Testis (tissue), 3 donors: Measurements from ENCODE around the gene HPCA. TPM values are rescaled to one million over a fixed set of nuclear protein-coding genes. Genes with fewer than 3 reads are reported as not detected.

Source experiments
- DNase-seq: peaks from one replicate; pipeline ENCODE4 v3.0.0-alpha.2; 2019
- H3K27ac ChIP-seq, 2 donors: fragments of 200-600 bp; sonication (generic); one replicate each; pipeline ENCODE4 v1.5.1; 2019
- H3K27me3 ChIP-seq: fragments of 200-600 bp; sonication (generic); one replicate; pipeline ENCODE4 v1.5.1; 2019
- H3K36me3 ChIP-seq: fragments of 200-600 bp; sonication (generic); one replicate; pipeline ENCODE4 v1.5.1; 2017; ENCODE audit warnings: low read depth; ENCODE audit errors: missing control alignments
- H3K4me1 ChIP-seq: fragments of 200-600 bp; sonication (generic); one replicate; pipeline ENCODE4 v1.5.1; 2019
- H3K4me3 ChIP-seq, 2 donors: fragments of 200-600 bp; sonication (generic); one replicate each; pipeline ENCODE4 v1.5.1; 2017 to 2019
- H3K9me3 ChIP-seq: fragments of 200-600 bp; sonication (generic); one replicate; pipeline ENCODE4 v1.5.1; 2017
- POLR2A ChIP-seq: fragments of 450-650 bp; IDR thresholded peaks from one replicate; pipeline ENCODE4 v1.6.1; 2017; ENCODE audit warnings: antibody characterized with exemption, mild to moderate bottlenecking, moderate library complexity
- WGBS, 2 donors: methylation state at CpG; one replicate each; pipeline ENCODE4 v1.1.5; 2018; 5-methylcytosine and 5-hydroxymethylcytosine counted together
- intact Hi-C: fragments of 100-400 bp; cut with DNase I; formaldehyde crosslinking; loops from one replicate; pipeline ENCODE4 v1.15.1; 2023; ENCODE audit warnings: low total_unique reads
- polyA plus RNA-seq: library from polyadenylated mRNA; stranded (reverse); fragments of 350-450 nt; fragmentation: Illumina TruSeq; extraction: RNeasy Lipid Tissue Mini Kit (QIAGEN cat#74804); gene quantifications from one replicate; pipeline ENCODE4 v1.2.3, GENCODE V29; 2014; ENCODE audit warnings: low read depth, low replicate concordance; ENCODE audit not compliant: insufficient read depth
- total RNA-seq, 2 donors: library from RNA; depleted of rRNA; stranded (reverse); fragments of >200 nt; gene quantifications; one replicate each; pipeline ENCODE4 v1.2.3, GENCODE V29; 2016
- TF ChIP-seq, protein P1 (sequence below), 3 experiments: fragments of 450-650 bp in 2 of 3; fragments of 200-600 bp in 1 of 3; sonication (generic) in 1 of 3; IDR thresholded peaks; one replicate each; pipeline ENCODE4 v1.5.1; 2016 to 2019; ENCODE audit warnings: antibody characterized with exemption in 3 of 3, mild to moderate bottlenecking in 2 of 3, moderate library complexity in 1 of 3

Gene HPCA
- total and polyA plus RNA-seq, 3 donors from 2014 or later = 1.7 to 8.8 (median 6.1) TPM

DNA sequence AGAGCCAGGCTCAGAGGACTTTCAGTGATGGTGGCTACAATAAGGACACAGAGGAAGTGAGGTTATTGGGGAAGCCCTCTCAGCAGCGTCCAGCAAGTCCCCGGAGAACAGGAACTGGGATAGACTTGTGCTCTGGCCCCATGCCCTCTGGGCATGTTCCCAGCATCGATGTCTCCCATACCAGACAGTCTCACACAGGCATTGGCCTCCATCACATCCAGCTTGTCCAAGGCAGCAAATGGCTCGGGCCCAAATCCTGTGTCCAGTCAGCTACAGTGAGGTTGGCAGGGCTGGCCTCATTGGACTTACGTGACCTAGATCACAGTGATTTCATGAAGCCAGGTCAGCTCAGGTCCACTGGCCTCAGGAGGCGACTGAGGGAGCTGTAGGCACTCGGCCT lies 34.5 kb downstream of the HPCA start:
- Histone ChIP-seq H3K9me3 (no peaks in the 10 kb centered on the region), H3K27ac (no peak overlapping the region), H3K4me1 (peaks cover 5% of the 10 kb centered on the region), H3K4me3 (no peak overlapping the region), H3K36me3 (no peaks in the 10 kb centered on the region), H3K27me3 (no peaks in the 10 kb centered on the region)
- no peak for DNase-seq
- TF ChIP-seq, protein P1, sequence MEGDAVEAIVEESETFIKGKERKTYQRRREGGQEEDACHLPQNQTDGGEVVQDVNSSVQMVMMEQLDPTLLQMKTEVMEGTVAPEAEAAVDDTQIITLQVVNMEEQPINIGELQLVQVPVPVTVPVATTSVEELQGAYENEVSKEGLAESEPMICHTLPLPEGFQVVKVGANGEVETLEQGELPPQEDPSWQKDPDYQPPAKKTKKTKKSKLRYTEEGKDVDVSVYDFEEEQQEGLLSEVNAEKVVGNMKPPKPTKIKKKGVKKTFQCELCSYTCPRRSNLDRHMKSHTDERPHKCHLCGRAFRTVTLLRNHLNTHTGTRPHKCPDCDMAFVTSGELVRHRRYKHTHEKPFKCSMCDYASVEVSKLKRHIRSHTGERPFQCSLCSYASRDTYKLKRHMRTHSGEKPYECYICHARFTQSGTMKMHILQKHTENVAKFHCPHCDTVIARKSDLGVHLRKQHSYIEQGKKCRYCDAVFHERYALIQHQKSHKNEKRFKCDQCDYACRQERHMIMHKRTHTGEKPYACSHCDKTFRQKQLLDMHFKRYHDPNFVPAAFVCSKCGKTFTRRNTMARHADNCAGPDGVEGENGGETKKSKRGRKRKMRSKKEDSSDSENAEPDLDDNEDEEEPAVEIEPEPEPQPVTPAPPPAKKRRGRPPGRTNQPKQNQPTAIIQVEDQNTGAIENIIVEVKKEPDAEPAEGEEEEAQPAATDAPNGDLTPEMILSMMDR (IDR thresholded peaks at IDR 0.05) = no peak
- TF ChIP-seq POLR2A = no peak
- 68 to 89% methylated on average over 4 to 7 of the region's 7 CpGs for WGBS, 2 donors
- intact Hi-C loops = no loop called here

DNA sequence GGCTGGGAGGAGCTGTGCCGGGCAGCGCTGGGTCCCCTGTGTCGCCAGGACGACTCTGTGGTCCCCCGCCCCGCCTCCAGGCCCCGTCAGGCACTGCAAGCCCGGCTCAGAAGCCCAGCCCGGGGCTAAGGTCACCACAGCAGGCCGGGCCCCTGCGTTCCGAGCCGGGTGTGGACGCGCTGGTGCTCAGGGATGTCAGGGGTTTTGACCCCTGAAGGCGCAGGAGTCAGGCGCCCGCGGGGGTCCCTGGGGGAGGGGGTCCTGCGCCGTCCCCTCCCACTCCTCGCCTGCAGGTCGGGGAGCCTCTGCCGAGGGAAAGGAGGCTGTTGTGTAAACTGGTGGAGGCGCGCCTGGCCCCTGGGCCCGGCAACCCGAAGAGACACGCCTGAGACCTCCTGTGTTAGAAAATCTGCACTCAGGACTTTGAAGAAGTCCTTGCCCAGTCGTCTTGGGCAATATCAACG lies 38.6 kb downstream of the HPCA start:
- intact Hi-C loops = no loop called here
- H3K4me3 ChIP-seq = peak overlapping the region; percentile 3 to 39
- TF ChIP-seq, protein P1 (IDR thresholded peaks at IDR 0.05) = no peak
- no peak for TF ChIP-seq POLR2A
- H3K4me1 ChIP-seq = peaks cover 5% of the 10 kb centered on the region
- no peaks in the 10 kb centered on the region for H3K27me3 ChIP-seq
- no peaks in the 10 kb centered on the region for H3K36me3 ChIP-seq
- H3K27ac ChIP-seq = no peak overlapping the region
- no peaks in the 10 kb centered on the region for H3K9me3 ChIP-seq
- 25 to 29% methylated on average over 23 to 31 of the region's 31 CpGs for WGBS, 2 donors
- DNase-seq = no peak

DNA sequence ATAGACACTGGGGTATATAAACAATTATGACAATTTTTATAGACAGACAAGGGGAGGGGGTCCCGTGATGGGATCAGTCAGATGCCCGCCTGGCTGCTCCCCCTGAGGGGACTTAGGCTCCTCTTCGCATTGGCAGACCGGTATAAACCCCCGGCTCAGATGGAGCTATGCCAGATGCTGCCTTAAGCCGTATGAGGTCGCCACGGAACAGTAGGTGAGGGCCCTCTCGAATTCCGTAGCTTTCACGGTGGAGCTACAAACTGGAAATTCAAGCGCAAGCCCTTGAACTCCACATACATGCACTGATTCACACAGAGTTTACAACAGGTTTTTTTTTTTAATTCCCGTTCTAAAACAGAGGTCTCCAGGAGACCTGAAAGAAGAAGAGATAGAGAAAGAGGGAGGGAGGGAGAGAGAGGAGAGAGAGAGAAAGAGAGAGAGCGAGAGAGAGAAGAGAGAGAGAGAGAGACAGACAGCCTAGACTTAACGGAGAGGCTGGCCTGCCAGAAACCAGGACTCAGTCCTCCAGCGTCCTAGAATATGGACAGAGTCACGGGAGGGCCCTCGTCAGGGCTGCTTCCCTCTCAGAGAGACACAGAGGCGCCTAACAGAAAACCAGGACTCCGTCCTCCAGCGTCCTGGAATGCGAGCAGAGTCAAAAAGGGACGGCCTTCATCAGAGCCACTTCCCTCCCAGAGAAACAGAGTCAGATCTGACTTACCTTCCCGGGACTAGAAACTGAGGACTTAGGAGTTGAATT lies 39.3 kb downstream of the HPCA start:
- TF ChIP-seq POLR2A = no peak
- TF ChIP-seq, protein P1 (IDR thresholded peaks at IDR 0.05) = no peak
- Histone ChIP-seq H3K27ac (no peak overlapping the region), H3K4me3 (peak overlapping the region; percentile 3 to 39), H3K9me3 (no peaks in the 10 kb centered on the region), H3K27me3 (no peaks in the 10 kb centered on the region), H3K4me1 (peaks cover 5% of the 10 kb centered on the region), H3K36me3 (no peaks in the 10 kb centered on the region)
- DNase-seq = peak; percentile 36
- intact Hi-C loops = no loop called here
- 20 to 23% methylated on average over 24 of the region's 24 CpGs for WGBS, 2 donors

DNA sequence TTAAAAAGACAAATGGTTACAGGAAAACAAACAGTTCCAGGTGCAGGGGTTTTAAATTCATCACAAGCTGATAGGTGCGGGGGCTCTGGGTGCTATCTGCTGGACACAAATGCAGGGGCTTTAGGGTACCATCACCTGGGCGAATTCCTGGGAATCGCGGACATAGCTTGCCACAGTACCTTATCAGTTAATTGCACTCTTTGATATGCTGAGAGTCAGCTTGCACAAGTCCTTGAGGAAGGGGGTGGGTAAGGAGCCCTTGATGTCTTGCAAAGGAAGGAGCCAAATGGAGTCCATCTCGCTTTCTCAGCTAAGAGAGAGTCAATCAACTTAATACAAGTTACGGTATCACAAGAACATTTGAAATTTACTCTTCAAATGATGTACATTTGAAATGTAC lies 40.3 kb downstream of the HPCA start:
- no peak overlapping the region for H3K4me3 ChIP-seq
- H3K36me3 ChIP-seq = no peaks in the 10 kb centered on the region
- no peak overlapping the region for H3K27ac ChIP-seq
- H3K27me3 ChIP-seq = no peaks in the 10 kb centered on the region
- H3K9me3 ChIP-seq = no peaks in the 10 kb centered on the region
- no peak for DNase-seq
- no peak for TF ChIP-seq POLR2A
- TF ChIP-seq, protein P1 (IDR thresholded peaks at IDR 0.05) = no peak
- peaks cover 5% of the 10 kb centered on the region for H3K4me1 ChIP-seq
- intact Hi-C loops = no loop called here
- 60 to 79% methylated on average over 6 of the region's 6 CpGs for WGBS, 2 donors

DNA sequence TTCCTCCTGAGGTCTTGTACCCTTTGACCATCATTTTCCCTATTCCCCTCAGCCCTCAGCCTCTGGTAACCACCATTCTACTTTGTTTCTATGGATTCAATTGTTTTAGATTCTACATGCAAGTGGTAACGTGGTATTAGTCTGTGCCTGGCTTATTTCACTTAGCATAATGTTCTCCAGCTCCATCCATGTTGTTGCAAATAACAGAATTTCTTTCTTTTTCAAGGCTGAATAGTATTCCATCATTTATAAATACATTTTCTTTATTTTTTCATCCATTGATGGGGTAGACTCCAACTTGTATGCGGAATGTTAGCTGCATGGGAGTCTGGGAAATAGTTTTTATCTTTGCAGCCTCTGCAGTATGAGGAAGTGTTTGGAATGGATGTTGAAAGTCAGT lies 41.1 kb downstream of the HPCA start:
- no peaks in the 10 kb centered on the region for H3K9me3 ChIP-seq
- no peak overlapping the region for H3K27ac ChIP-seq
- no peak for DNase-seq
- TF ChIP-seq POLR2A = no peak
- TF ChIP-seq, protein P1 (IDR thresholded peaks at IDR 0.05) = no peak
- intact Hi-C loops = no loop called here
- no peaks in the 10 kb centered on the region for H3K36me3 ChIP-seq
- 91 to 95% methylated on average over 2 of the region's 2 CpGs for whole genome bisulfite sequencing, 2 donors
- H3K4me3 ChIP-seq = no peak overlapping the region
- peaks cover 5% of the 10 kb centered on the region for H3K4me1 ChIP-seq
- no peaks in the 10 kb centered on the region for H3K27me3 ChIP-seq
